Glomerular visceral epithelial cell (primary cell): ENCODE measurements around the gene GRK5.

Experiments used
- DNase-seq: peaks from one replicate; pipeline ENCODE4 v3.0.0-alpha.2; 2016; ENCODE audit errors: extremely low spot score

The GRK5 gene

DNA sequence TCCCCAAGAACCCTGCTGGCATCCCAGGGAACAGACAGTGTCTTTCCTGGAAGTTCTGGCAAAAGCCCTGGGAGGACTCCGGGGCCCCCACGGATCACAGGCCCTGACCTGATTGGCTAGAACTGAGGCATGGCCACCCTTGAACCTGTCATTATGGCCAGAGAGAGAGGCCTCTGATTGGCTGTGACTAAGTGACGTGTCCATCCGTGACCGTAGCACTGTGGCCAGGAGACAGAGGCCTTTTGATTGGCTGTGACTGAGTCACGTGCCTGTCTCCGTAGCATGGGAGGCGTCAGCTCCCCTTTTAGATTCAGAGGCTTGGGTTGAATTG, 171.3 kb downstream of the GRK5 start:
- DNase-seq: no peak

- no peak for DNase-seq
Measured at GRCh38 chr10:119379466-119380071, 172.2 kb downstream of the GRK5 start.

- DNase-seq: no peak
Measured at GRCh38 chr10:119383174-119383856, 175.9 kb downstream of the GRK5 start.

DNA sequence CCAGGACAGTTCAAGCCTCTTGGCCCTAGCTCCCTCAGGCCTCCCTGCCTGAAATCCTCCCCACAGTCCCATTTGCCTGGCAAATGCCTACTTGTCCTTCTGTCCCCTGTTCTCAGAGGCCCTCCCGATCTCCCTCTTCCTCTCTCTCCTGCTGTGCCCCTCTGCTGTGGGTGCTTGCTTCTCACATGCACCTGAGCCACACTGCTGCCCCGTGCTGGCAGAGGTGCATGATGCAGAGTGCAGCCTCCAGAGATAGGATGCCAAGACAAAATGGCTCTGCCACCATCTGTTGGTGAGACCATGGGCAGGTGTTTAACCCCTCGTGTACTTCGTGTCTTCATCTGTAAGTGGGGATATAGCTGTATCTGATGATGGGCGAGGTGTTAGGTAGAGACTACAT, 176.8 kb downstream of the GRK5 start:
- no peak for DNase-seq

- DNase-seq: no peak
Measured at GRCh38 chr10:119386666-119387065, 179.3 kb downstream of the GRK5 start.

- no peak for DNase-seq
Measured at GRCh38 chr10:119388849-119389345, 181.5 kb downstream of the GRK5 start.

GRCh38 chr10:119391440-119392251, 184.3 kb downstream of the GRK5 start:
- no peak for DNase-seq

DNA sequence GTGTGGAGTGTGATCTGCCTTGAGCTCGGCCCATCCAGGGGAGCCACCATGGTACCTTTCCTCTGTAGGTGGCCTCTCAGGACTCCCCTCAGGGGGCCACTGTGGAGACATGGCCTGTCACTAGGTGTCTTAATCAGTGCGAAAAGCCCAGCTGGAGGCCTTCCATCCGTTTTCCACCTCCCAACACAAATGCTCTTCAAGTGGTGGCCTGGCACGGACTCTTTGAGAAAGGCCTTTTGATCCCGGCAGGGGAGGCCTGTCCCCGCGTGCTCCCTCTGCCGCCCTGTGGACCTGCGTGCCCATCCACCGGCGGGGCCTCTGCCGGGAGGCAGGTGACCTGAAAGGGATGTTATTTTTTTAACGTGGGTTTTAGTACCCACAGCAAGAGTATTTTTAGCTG, 185.6 kb downstream of the GRK5 start:
- no peak for DNase-seq

GRCh38 chr10:119393421-119393820, 186.1 kb downstream of the GRK5 start:
- no peak for DNase-seq

GRCh38 chr10:119393845-119394244, 186.5 kb downstream of the GRK5 start:
- no peak for DNase-seq

DNA sequence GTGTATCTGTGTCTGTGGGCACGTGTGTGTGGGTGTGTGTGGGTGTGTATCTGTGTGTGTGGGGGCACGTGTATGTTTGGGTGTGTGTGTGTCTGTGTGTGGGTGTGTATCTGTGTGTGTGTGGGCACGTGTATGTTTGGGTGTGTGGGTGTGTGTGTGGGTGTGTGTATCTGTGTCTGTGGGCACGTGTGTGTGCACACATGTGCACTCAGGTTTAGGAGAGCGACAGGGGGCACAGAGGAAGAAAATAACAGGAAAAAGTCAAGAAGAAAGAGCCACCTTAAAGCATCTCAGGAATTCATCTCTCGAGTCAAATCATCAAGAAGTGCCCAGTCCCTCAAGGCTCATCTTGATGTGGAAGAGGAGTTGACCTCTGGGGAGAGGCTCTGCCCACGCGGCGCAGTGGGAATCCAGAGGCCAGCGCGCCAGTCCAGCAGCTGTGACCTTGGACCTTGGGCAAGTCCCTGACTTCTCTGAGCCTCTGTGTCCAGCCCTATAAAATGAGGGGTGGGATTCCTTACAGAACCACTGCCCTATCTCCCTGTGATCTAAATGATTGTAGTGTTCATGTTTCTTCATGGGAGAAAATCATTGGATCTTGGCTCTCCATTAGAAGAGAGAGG, 187.4 kb downstream of the GRK5 start:
- DNase-seq: no peak

- DNase-seq: no peak
Measured at GRCh38 chr10:119395280-119396007, 188.1 kb downstream of the GRK5 start.

DNA sequence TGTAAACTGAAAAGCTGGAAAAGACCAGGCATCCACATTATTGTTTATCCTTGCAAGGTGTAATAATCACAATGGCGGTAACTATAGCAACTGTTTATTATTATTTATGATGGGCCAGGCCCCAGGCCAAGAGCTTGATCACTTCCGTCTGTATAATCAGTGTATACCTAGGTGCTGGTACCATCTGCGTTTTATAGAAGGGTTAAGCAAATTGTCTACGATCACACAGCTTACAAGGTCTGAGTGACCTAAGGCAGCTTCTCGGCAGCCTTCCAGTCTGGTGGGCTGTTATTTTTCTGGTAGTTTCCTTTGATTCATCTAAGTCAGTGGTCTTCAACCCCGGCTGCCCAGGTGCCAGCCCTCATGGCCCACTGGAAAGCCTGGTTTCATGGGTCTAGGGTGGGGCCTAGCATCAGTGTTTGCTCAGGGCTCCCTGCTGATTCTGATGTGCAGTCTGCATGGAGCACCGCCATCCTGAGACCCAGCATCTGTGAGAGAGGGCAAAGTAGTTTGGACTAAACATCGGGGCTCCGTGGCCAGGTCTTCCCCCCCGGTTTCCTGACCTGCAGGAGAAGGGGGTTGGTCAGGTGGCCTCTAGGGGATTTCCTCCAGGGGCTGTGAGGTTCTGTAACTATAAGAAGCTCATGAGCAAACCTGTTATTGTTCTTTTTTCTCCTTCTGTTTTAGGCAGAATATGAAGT, 188.8 kb downstream of the GRK5 start:
- no peak for DNase-seq

DNA sequence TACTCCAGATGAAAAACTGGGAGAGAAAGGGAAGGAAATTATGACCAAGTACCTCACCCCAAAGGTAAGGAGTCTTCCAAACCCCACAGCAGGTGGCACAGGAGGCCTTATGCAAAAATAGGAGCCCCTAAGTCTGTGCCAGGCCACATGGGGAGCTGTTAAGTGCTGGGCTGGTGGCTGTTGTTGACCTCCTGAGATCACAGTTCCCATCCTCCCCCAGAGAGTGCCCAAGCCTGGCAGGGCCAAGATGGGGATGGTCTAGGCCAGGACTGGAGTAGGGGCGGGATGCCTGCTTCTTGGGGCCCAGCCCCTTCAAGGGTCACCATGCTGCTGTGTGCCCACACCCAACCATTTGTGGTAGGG, 189.3 kb downstream of the GRK5 start:
- no peak for DNase-seq

DNA sequence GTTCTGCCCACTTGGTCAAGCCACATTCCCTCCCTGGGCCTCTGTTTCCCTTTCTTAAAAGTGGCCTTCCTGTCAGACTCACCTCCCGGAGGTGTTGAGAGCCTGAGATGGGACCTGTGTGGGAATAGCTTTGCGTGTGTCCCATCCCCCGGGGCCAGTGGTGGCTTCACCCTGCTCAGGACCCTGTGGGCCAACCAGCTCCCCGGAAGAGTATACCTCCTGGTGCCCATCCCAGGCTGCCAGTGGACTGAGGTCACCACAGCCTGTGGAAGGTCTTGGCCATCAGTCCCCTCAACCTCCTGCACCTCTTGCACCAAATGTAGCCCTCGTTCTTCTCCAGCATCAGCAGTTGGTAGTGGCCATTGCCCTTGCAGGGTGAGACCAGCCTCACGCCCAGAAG, 190.0 kb downstream of the GRK5 start:
- no peak for DNase-seq

GRCh38 chr10:119398996-119399395, 191.6 kb downstream of the GRK5 start:
- DNase-seq: no peak

DNA sequence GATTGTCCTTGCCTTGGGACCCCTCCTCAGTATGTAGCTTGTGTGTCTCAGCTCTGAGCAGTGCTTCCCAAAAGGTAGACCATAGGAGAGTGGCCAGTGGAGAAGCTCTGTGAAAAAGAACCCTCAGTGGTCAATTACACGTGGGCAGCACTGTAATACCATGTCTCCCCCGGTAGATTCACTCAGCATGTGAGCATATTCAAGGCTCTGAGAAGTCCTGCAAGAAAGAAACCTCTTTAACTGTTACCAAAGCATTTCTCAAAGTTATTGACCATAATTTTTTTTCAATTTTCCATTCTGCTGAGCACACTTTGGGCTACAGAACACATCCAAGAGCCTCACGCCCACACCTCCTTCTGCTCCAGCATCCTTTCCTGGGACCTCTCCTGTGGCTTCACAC, 192.1 kb downstream of the GRK5 start:
- no peak for DNase-seq

DNA sequence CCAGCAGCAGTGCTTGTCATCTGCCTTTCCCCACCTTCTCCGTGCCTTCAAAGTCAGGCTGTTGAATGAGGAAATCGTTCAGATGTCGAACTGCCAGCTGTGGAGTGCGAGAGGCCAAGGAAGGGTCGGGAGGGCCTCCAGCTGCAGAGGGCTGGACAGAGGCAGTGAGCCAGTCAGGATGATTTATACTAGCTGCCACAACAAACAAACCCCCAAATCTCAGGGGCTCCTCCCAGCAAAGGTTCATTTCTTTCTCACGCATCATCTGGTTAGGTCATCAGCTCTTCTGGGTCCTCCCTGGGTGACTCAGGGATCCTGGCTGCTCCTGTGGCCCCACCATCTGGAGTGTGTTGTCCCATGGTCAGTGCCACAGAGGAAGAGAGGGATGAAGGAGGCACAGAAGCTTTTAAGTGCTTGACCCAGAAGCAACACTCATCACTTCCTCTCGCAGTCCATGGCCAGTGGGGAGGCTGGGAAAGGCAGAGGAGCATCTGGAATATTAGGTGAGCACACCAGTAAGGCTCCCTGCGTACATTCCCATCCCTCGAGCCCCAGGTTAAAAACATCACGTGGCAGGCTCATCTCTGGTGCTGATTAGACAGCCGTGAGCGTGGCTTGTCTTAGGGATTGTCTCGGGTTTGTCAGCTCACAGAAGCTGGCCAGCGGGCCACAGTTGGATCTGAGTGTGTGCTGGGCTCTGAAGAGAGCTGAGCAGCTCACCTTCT, 194.5 kb downstream of the GRK5 start:
- peak; percentile 77 for DNase-seq

- no peak for DNase-seq
Measured at GRCh38 chr10:119403921-119404320, 196.6 kb downstream of the GRK5 start.

GRCh38 chr10:119404719-119405519, 197.5 kb downstream of the GRK5 start:
- DNase-seq: no peak
